Astrocyte of the cerebellum (primary cell): ENCODE data around the gene HSPD1.

Experiments used
- DNase-seq: peaks from one replicate; pipeline ENCODE4 v3.0.0-alpha.2; 2011; ENCODE audit warnings: low read depth
- H3K4me3 ChIP-seq: 2 replicates; pipeline ENCODE4 v1.5.1; 2011; ENCODE audit warnings: mild to moderate bottlenecking, low read depth, low read length, moderate library complexity
- CTCF ChIP-seq: IDR thresholded peaks from 2 replicates; pipeline ENCODE4 v1.5.1; 2012; ENCODE audit warnings: low read length, low read depth, moderate library complexity, mild to moderate bottlenecking; ENCODE audit errors: missing control alignments
- in situ Hi-C: cut with HindIII; loops from 2 replicates; pipeline ENCODE4 v1.10.0; 2017; ENCODE audit warnings: low sequenced_read_pairs

HSPD1 gene

DNA sequence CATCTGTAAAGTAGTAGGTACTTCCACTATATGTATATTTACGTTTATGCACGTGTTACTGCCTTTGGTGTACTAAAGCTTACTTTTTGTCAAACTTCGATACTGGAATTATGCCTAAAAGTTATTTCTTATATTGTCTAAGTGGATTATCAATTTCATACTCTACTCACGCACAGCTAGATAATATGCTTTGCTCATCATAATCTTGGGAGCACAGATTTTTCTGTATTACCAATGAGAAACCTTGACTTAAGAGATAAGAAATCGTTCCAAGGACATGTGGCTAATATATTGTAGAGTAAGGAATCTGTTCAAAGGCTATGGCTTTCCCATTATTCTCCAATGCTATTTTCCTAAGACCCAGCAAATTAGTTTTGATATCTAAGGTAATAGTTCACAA, 7.0 kb upstream of the HSPD1 start:
- in situ Hi-C loops = no loop called here
- no peak for TF ChIP-seq CTCF
- no peak for DNase-seq
- H3K4me3 ChIP-seq = no peak overlapping the region

DNA sequence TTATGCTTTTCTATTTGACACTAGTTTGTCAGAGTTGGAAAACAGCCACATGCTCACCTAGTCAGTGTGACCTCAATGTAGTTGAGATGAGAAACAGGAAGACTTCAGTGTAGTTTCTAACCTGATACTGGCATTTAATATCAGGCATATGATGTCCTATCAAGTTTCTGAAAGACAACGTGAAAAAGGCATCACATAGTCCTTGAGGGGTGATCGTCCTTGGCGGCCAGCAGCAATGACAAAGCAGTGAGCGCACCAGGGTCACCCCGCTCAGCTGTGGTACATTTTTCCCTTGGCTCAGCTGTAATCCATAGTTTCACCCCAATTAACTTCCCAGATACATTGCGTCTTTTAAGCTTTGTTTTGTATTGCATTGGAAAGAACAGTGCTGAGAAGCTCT, 4.9 kb upstream of the HSPD1 start:
- in situ Hi-C loops = loop anchor here (5.0 kb wide), 1 partner anchor 37 kb away; no protein-coding TSS in a partner anchor
- H3K4me3 ChIP-seq = no peak overlapping the region
- no peak for TF ChIP-seq CTCF
- DNase-seq = no peak

- in situ Hi-C loops = loop anchor here (5.0 kb wide), 1 partner anchor 37 kb away; no protein-coding TSS in a partner anchor
- DNase-seq = no peak
- H3K4me3 ChIP-seq = no peak overlapping the region
- no peak for TF ChIP-seq CTCF
These were observed 4.4 kb upstream of the HSPD1 start for GRCh38 chr2:197504000-197504399.

GRCh38 chr2:197502685-197503084, 3.0 kb upstream of the HSPD1 start:
- in situ Hi-C loops = loop anchor here (5.0 kb wide), 1 partner anchor 35 kb away; no protein-coding TSS in a partner anchor

DNA sequence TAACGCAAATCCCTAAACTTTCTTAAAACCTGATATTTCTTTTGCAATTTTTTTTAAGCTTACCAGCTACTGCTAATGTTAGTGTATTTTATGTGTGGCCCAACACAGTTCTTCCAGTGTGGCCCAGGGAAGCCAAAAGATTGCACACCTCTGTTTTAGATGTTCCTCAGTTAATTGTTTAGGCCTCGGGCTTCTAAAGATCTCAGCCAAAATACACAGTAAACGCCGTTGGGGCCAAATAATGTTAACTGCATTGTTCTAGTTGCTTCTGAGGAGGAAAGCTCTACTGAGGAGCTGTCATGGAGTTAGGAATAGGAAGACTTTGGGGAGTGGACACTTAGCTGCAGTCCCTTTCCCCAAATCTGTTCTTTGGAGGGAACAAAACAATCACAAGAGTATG, 2.6 kb upstream of the HSPD1 start:
- H3K4me3 ChIP-seq = no peak overlapping the region
- no peak for DNase-seq
- in situ Hi-C loops = loop anchor here (5.0 kb wide), 1 partner anchor 35 kb away; no protein-coding TSS in a partner anchor
- no peak for TF ChIP-seq CTCF

More at GRCh38 chr2:197502685-197503084, 3.0 kb upstream of the HSPD1 start:
- no peak for TF ChIP-seq CTCF
- DNase-seq = no peak
- no peak overlapping the region for H3K4me3 ChIP-seq

- DNase-seq = no peak
- TF ChIP-seq CTCF = no peak
- H3K4me3 ChIP-seq = peak overlapping the region; percentile 81
- in situ Hi-C loops = loop anchor here (5.0 kb wide), 1 partner anchor 33 kb away; no protein-coding TSS in a partner anchor
These were observed 977 bp upstream of the HSPD1 start for GRCh38 chr2:197500503-197501131.
